Fibroblast of lung (primary cell): ENCODE data around the gene CAMK2B.

Source experiments
- CTCF ChIP-seq, 2 donors: IDR thresholded peaks in 1 of 2; conservative IDR thresholded peaks in 1 of 2; 1 replicate in 1 of 2; 2 replicates in 1 of 2; pipeline ENCODE4 v1.5.1; 2011 to 2012; ENCODE audit warnings: low read length in 2 of 2, control low read depth in 1 of 2, inconsistent platforms in 1 of 2, low read depth in 1 of 2, mild to moderate bottlenecking in 1 of 2
- EZH2 ChIP-seq: IDR thresholded peaks from 2 replicates; pipeline ENCODE4 v1.5.1; 2012; ENCODE audit warnings: low read length, control low read depth, mild to moderate bottlenecking; ENCODE audit errors: missing control alignments

GRCh38 chr7:44346063-44346462 lies 20.7 kb upstream of the CAMK2B start:
- TF ChIP-seq EZH2 (no peak), CTCF (conservative IDR thresholded peaks at IDR 0.05 in 1 of 2, IDR thresholded peaks at IDR 0.05 in 1 of 2; ENCODE audit: low read depth in 1 of 2, low read length in 2 of 2) (no peak)
